ENCODE results near the gene FAM171A2.

The FAM171A2 gene

DNA sequence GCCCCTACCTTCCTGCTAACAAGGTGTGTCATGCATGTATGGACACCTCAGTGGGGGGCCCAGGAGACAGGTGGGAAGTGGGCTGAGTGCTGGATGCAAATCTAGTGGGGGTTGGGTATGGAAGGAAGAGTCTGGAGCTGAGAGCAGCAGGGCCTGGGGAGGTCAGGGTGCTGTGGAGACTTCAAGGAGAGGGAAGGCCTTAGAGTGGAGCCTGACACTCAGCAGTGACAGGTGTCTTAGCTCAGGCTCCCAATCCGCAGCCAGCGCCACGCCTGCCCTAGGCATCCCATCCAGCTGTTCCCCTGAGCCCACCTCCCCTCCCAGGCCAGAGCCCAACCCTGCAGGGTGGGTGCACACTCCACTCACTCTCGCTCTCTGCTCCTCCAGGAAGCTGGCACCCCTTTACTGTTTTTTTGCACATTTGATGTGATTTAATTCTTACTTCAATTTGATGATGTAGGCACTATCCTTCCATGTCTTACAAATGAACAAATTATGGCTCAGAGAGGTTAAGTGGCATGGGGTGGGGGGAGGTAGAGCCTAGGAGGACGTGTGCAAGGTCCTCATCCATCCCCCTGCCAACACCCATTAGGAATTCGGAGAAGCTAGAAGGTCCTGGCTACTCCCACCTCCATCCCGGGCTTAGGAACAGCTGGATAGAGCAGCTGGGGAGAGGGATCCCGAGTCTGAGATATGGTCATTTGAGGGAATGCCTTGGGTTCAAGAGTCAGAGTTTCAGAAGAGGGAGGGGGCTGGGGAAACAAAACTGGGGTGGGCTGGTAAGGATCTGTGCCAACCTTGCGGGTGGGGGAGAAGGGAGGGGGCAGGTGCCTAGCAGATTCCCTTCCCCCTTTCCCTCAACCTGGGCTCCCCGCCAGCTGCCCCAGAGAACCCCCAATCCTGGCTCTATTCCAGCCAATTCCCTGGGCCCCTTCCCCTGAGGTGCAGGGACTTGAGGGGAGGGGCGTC lies 2.1 kb downstream of the FAM171A2 start:
- no peak for DNase-seq (ENCODE audit: low read depth in 2 of 2)

GRCh38 chr17:44360826-44361225 lies 2.8 kb downstream of the FAM171A2 start:
- DNase-seq (ENCODE audit: low read depth in 2 of 2): no peak

DNA sequence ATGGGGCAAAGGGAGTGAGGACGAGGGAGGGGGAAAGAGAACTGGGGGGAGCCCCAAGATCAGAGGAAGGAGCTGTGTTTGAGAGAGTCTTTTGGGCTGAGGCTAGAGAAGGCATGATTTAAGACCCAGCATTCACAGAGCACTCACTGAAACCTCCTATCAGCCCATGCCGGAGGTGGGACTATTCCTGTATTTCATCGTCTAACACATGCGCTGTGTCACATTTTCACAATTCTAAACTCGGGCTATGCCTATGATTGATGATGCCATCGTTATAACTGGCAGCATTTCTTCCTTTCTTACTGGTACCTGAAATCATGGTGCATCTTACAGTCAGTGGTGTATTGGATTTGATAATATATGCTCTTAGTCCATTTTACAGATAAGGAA lies 3.5 kb downstream of the FAM171A2 start:
- no peak for DNase-seq (ENCODE audit: low read depth in 2 of 2)

DNA sequence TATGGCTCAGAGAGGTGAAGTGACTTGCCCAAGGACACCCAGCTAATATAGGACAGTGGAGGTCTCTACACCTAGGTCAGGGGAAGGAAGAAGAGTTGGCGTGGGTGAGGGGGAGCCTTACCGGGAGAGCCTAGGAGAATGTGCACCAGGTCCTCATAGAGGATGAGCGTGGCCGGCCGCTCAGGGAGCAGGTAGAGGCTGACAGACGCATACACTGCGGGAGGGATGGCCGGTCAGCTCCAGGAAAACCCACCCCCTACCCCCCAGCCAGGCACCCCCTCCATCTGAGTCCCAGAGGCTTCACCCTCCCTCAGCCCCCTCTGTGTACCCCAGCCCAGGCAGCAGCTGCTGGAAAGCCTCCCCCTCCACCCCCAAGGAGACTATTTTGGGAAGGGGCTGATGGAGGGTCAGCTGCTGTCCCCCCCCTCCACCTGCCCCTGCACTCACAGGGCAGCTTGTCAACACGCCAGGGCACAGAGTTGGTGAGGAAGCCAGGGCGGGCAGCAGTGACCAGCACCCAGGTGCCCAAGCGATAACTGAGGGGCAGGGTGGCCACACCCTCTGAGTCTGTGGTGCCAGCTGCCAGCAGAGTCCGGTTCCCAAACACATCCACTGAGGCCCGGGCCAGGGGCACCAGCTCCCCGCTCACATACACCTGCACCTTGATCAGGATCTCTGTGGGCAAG lies 4.1 kb downstream of the FAM171A2 start:
- no peak for DNase-seq (ENCODE audit: low read depth in 2 of 2)

DNA sequence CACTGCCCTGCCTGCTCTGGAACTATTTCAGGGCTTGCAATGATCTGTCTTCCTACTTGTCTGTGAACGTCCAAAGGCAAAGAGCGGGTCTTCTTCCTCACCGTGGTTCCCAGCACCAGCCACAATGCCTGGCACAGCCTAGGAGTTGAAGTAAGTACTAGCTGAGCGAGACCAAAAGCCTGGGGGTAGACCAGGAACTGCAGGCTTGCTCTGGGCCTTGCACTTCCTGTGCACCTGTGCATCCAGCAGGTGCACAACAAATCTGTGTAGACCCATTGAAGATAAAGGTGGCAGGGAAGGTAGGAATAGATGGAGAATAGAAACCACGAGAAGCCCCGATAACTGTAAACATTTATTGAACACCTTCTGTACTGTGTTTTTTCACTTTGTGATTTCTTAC lies 4.6 kb downstream of the FAM171A2 start:
- DNase-seq (ENCODE audit: low read depth in 2 of 2): no peak

DNA sequence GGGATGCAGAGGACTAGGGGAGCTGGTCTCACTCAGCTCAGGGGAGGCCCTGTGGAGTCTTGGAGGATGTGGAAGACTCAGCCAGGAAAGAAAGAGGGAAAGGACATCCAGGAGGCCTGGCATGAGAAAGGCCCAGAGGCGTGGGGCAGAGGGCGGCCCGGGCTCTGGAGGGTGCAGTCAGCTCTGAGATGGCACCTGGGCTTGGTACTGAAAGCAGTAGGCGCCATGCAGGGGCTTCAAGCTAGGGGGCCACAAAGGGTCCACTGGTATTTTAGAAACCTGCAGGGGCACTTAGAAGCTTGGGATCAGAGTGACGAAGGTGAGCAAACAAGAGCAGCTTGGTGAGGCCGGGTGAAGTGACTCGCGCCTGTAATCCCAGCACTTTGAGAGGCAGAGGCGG lies 5.6 kb downstream of the FAM171A2 start:
- DNase-seq (ENCODE audit: low read depth in 2 of 2): no peak

DNA sequence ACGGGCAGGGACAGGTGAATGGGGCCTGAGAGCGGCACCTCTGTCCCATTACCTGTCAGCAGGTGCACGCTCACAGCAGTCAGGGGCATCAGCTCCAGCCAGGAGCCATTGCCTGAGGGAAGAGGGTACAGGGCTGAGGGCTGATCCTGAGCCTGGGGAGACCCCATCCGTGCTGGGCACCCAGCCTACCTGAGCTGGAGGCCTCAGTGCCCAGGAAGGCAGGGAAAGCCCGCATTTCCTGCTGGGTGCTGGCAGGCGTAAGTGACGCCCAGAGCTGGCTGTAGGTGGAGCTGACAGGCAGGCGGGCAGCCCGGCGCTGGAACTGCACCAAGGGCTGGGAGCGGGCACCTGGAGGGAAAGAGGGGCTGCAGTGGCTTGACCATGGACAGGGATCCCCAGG lies 7.4 kb downstream of the FAM171A2 start:
- DNase-seq (ENCODE audit: low read depth in 2 of 2): no peak

- no peak for DNase-seq (ENCODE audit: low read depth in 2 of 2)
Observed at GRCh38 chr17:44355642-44356099, 8.0 kb downstream of the FAM171A2 start.

GRCh38 chr17:44354582-44355561 lies 8.8 kb downstream of the FAM171A2 start:
- peak; percentile 50 for DNase-seq (ENCODE audit: low read depth in 2 of 2)

GRCh38 chr17:44353672-44354331 lies 9.9 kb downstream of the FAM171A2 start:
- DNase-seq (ENCODE audit: low read depth in 2 of 2): no peak

DNA sequence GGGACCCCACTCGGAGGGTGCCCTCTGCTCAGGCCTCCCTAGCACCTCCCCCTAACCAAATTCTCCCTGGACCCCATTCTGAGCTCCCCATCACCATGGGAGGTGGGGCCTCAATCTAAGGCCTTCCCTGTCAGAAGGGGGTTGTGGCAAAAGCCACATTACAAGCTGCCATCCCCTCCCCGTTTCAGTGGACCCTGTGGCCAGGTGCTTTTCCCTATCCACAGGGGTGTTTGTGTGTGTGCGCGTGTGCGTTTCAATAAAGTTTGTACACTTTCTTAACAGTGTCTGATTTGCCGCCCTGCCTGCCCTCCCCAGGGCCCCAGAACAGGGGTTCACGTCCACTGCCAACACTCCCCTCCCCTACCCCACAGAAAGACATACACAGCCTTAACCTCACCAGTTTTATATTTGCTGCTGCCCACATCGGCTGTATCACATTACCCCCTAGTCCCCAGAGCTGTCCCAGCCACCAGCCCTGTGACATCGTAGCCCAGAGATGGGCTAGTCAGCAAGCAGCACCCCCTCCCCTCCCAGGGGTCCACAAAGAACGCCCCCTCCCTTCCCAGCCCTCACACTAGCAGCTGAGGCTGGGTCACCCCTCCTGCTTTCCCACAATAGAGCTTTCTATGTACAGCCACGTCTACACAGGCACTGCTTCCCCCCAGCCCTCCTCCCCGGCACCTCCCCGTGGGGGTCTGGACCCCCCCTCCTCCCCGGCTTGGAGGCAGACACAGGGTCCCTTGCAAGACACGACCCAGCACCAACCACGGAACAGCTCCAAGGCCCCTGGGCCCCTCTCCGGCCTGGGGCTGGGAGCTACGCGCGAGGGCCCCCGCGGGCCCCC lies 10.6 kb downstream of the FAM171A2 start:
- no peak for DNase-seq (ENCODE audit: low read depth in 2 of 2)

- no peak for DNase-seq (ENCODE audit: low read depth in 2 of 2)
Observed at GRCh38 chr17:44351961-44352827, 11.5 kb downstream of the FAM171A2 start.

DNA sequence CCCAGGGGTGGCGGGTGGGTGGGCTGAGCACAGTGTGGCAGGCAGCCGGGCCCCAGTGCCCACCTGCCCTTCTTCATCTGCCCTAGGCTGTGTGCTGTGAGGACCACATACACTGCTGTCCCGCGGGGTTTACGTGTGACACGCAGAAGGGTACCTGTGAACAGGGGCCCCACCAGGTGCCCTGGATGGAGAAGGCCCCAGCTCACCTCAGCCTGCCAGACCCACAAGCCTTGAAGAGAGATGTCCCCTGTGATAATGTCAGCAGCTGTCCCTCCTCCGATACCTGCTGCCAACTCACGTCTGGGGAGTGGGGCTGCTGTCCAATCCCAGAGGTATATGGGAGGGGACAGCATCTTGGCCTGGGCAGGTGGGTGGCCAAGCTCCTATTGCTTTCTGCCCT lies 12.2 kb downstream of the FAM171A2 start:
- no peak for DNase-seq (ENCODE audit: low read depth in 2 of 2)

- DNase-seq (ENCODE audit: low read depth in 2 of 2): peak; percentile 63 to 69
Observed at GRCh38 chr17:44350733-44351226, 12.9 kb downstream of the FAM171A2 start.

DNA sequence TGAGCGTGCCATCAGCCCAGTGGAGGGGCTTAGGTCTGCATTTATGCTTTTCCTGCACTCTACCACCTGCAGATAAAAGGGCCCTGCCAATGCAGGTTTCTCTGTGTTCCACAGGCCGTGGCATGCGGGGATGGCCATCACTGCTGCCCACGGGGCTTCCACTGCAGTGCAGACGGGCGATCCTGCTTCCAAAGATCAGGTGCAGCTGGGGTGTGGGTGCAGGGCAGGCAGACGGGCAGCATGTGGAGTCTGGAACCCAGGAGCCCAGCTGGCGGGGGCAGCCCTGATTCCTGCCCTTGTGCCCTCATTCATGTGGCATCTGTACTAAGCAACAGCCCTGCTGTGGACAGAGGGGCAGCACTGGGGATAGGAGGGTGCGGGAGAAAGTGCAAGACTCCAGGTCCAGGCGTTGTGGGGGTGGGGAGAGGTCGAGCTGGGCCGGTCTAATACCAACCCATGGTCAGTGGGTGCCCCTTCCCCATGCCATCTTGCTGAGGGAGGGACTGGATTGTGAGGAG lies 14.0 kb downstream of the FAM171A2 start:
- DNase-seq (ENCODE audit: low read depth in 2 of 2): no peak

DNA sequence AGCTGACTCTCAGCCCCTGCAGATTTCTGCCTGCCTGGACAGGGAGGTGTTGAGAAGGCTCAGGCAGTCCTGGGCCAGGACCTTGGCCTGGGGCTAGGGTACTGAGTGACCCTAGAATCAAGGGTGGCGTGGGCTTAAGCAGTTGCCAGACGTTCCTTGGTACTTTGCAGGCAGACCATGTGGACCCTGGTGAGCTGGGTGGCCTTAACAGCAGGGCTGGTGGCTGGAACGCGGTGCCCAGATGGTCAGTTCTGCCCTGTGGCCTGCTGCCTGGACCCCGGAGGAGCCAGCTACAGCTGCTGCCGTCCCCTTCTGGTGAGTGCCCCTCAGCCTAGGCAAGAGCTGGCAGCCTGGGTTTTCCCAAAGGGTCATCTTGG lies 14.7 kb downstream of the FAM171A2 start:
- DNase-seq (ENCODE audit: low read depth in 2 of 2): no peak

GRCh38 chr17:44348234-44348987 lies 15.2 kb downstream of the FAM171A2 start:
- DNase-seq (ENCODE audit: low read depth in 2 of 2): no peak

Measured in stimulated activated CD4-positive, alpha-beta T cell treated with anti-CD3 and anti-CD28 coated beads, Interleukin-4, amount 100 ng/mL, for 48 hours (primary cell).